HCT116 (cell line): Measurements from ENCODE around the gene SH2D7. TPM values are rescaled to one million over a fixed set of nuclear protein-coding genes. Genes with fewer than 3 reads are reported as not detected.

Experiments
- ATAC-seq: fragments of 200-7000 bp; cut with Tn5 transposase; 2 replicates; pipeline ENCODE4 v1.9.1; 2020; ENCODE audit warnings: mild to moderate bottlenecking, moderate library complexity
- BruUV-seq: library from RNA; stranded (reverse); fragments of 400-500 nt; replicated peaks from 2 replicates; lab custom pipeline; 2021; lab: Mats Ljungman, UMichigan
- CTCF ChIA-PET: fragments of 300-600 bp; sonication (Branson Sonifier 250); formaldehyde crosslinking; loops from one replicate; lab custom pipeline; 2021; ENCODE audit warnings: antibody characterized with exemption; lab: Charles Lee
- POLR2A ChIA-PET: fragments of 300-600, 350-600 bp; sonication (Branson Sonifier 250); formaldehyde crosslinking; loops from one replicate; lab custom pipeline; 2021; ENCODE audit warnings: antibody characterized with exemption; lab: Charles Lee
- RAD21 ChIA-PET, 2 experiments: fragments of 300-600 bp; sonication (Branson Sonifier 250); formaldehyde crosslinking; loops; one replicate each; lab custom pipeline; 2023; ENCODE audit warnings: low total read pairs in 2 of 2; ENCODE audit not compliant: uncharacterized antibody in 2 of 2, unreplicated experiment in 2 of 2, low non-redundant PET in 1 of 2; lab: Charles Lee
- DNase-seq: peaks from one replicate; pipeline ENCODE4 v3.0.0-alpha.2; 2010; ENCODE audit warnings: low read depth, low spot score
- H2AFZ ChIP-seq: fragments of 200-600 bp; shearing (Covaris generic), sonication (generic); 2 replicates; pipeline ENCODE4 v1.6.1; 2017; ENCODE audit warnings: low read depth, mixed run types, mixed read lengths, antibody characterized with exemption, low read length; ENCODE audit not compliant: poor library complexity, severe bottlenecking
- H3K27ac ChIP-seq: 2 replicates; pipeline ENCODE4 v1.5.1; 2012; ENCODE audit warnings: low read depth, low read length
- H3K27me3 ChIP-seq: fragments of 200-600 bp; sonication (generic); 2 replicates; pipeline ENCODE4 v1.6.1; 2016; ENCODE audit warnings: mixed run types, low read length, mixed read lengths; ENCODE audit not compliant: insufficient read depth
- H3K36me3 ChIP-seq, 2 experiments: fragments of 200-500 bp in 1 of 2; fragments of 200-600 bp in 1 of 2; sonication (Bioruptor generic) in 1 of 2; sonication (generic) in 1 of 2; 2 replicates each; pipeline versions ENCODE4 v1.5.1 to v1.6.1; 2014 to 2016; ENCODE audit warnings: low read length in 2 of 2, inconsistent platforms in 1 of 2, mixed read lengths in 1 of 2, mixed run types in 1 of 2; ENCODE audit not compliant: insufficient read depth in 2 of 2, control insufficient read depth in 1 of 2
- H3K4me1 ChIP-seq, 2 experiments: fragments of 200-600 bp in 1 of 2; sonication (generic) in 1 of 2; 2 replicates each; pipeline versions ENCODE4 v1.5.1 to v1.6.1; 2012 to 2017; ENCODE audit warnings: low read length in 2 of 2, inconsistent platforms in 1 of 2, mild to moderate bottlenecking in 1 of 2, mixed read lengths in 1 of 2, mixed run types in 1 of 2, moderate library complexity in 1 of 2; ENCODE audit not compliant: insufficient read depth in 2 of 2, control insufficient read depth in 1 of 2
- H3K4me2 ChIP-seq: fragments of 200-600 bp; sonication (generic); 2 replicates; pipeline ENCODE4 v1.6.1; 2017; ENCODE audit warnings: mixed run types, low read length, mixed read lengths
- H3K4me3 ChIP-seq, 2 experiments: fragments of 200-600 bp in 1 of 2; sonication (generic) in 1 of 2; replicated peaks in 1 of 2; 2 replicates each; pipeline ENCODE4 v1.5.1; 2011 to 2016; ENCODE audit warnings: low read length in 2 of 2, control low read depth in 1 of 2, low read depth in 1 of 2, mild to moderate bottlenecking in 1 of 2, mixed read lengths in 1 of 2, mixed run types in 1 of 2
- H3K79me2 ChIP-seq: fragments of 200-600 bp; sonication (generic); 2 replicates; pipeline ENCODE4 v1.6.1; 2017; ENCODE audit warnings: mild to moderate bottlenecking, mixed run types, low read length, moderate library complexity, mixed read lengths; ENCODE audit not compliant: insufficient read depth
- H3K9ac ChIP-seq: fragments of 200-600 bp; sonication (generic); 2 replicates; pipeline ENCODE4 v1.6.1; 2016; ENCODE audit warnings: low read length, mixed read lengths
- H3K9me2 ChIP-seq: fragments of 200-600 bp; sonication (generic), shearing (Covaris generic); 2 replicates; pipeline ENCODE4 v1.6.1; 2017; ENCODE audit warnings: mixed run types, mild to moderate bottlenecking, moderate library complexity; ENCODE audit not compliant: insufficient read depth
- H3K9me3 ChIP-seq, 2 experiments: fragments of 200-500 bp in 1 of 2; fragments of 200-600 bp in 1 of 2; sonication (Bioruptor generic) in 1 of 2; sonication (generic) in 1 of 2; 2 replicates each; pipeline ENCODE4 v1.6.1; 2014 to 2017; ENCODE audit warnings: low read length in 2 of 2, mixed read lengths in 2 of 2, inconsistent platforms in 1 of 2, low read depth in 1 of 2, mild to moderate bottlenecking in 1 of 2, mixed run types in 1 of 2, moderate library complexity in 1 of 2; ENCODE audit not compliant: control insufficient read depth in 1 of 2, insufficient read depth in 1 of 2
- H4K20me1 ChIP-seq: fragments of 200-600 bp; sonication (generic), shearing (Covaris generic); 2 replicates; pipeline ENCODE4 v1.6.1; 2017; ENCODE audit warnings: mixed run types, mild to moderate bottlenecking, moderate library complexity; ENCODE audit not compliant: insufficient read depth
- CBX3 ChIP-seq: IDR thresholded peaks from 2 replicates; pipeline ENCODE4 v1.6.1; 2012; ENCODE audit warnings: low read depth
- CEBPB ChIP-seq: IDR thresholded peaks from 2 replicates; pipeline ENCODE4 v1.6.1; 2012; ENCODE audit warnings: low read depth
- EGR1 ChIP-seq: IDR thresholded peaks from 2 replicates; pipeline ENCODE4 v1.6.1; 2012; ENCODE audit warnings: low read depth
- EZH2phosphoT487 ChIP-seq: fragments of 200-600 bp; IDR thresholded peaks from 2 replicates; pipeline ENCODE4 v1.6.1; 2018; ENCODE audit warnings: antibody characterized with exemption, borderline replicate concordance
- FOSL1 ChIP-seq: IDR thresholded peaks from 2 replicates; pipeline ENCODE4 v1.6.1; 2012; ENCODE audit warnings: low read depth
- POLR2A ChIP-seq: IDR thresholded peaks from 2 replicates; pipeline ENCODE4 v1.7.0; 2011; ENCODE audit warnings: borderline replicate concordance; ENCODE audit not compliant: insufficient read depth, insufficient read length; ENCODE audit errors: extremely low read depth
- POLR2AphosphoS5 ChIP-seq: IDR thresholded peaks from 2 replicates; pipeline ENCODE4 v1.6.1; 2011; ENCODE audit warnings: mild to moderate bottlenecking, low read depth, low read length, moderate library complexity
- RAD21 ChIP-seq: IDR thresholded peaks from 2 replicates; pipeline ENCODE4 v1.6.1; 2012; ENCODE audit warnings: low read depth, mild to moderate bottlenecking
- SIN3A ChIP-seq: IDR thresholded peaks from 2 replicates; pipeline ENCODE4 v1.6.1; 2012; ENCODE audit warnings: low read depth
- SP1 ChIP-seq: IDR thresholded peaks from 2 replicates; pipeline ENCODE4 v1.6.1; 2012; ENCODE audit warnings: low read depth
- YY1 ChIP-seq: IDR thresholded peaks from 2 replicates; pipeline ENCODE4 v1.6.1; 2011; ENCODE audit warnings: low read length, low read depth, moderate library complexity, mild to moderate bottlenecking; ENCODE audit not compliant: insufficient replicate concordance; ENCODE audit errors: extremely low read depth
- ZFX ChIP-seq: fragments of 450-650 bp; IDR thresholded peaks from 2 replicates; pipeline ENCODE4 v1.6.1; 2017
- ZNF274 ChIP-seq: fragments of 200-500 bp; sonication (Bioruptor generic); IDR thresholded peaks from 2 replicates; pipeline ENCODE4 v1.6.1; 2014; ENCODE audit warnings: mild to moderate bottlenecking, low read depth, low read length, inconsistent platforms
- intact Hi-C: fragments of 100-400 bp; cut with micrococcal nuclease; formaldehyde crosslinking; loops from 2 replicates; pipeline ENCODE4 v1.10.0; 2022
- total RNA-seq: library from RNA; stranded (reverse); gene quantifications from one replicate; pipeline ENCODE4 v1.2.1, GENCODE V29; 2021; ENCODE audit not compliant: unreplicated experiment
- TF ChIP-seq, protein P1 (sequence below), 3 experiments: fragments of 200-600 bp in 1 of 3; sonication (generic) in 1 of 3; IDR thresholded peaks in 2 of 3; conservative IDR thresholded peaks in 1 of 3; 2 replicates each; pipeline ENCODE4 v1.5.1; 2012 to 2017; ENCODE audit warnings: low read depth in 2 of 3, low read length in 2 of 3, antibody characterized with exemption in 1 of 3, borderline replicate concordance in 1 of 3, control low read depth in 1 of 3, mild to moderate bottlenecking in 1 of 3, mixed read lengths in 1 of 3, mixed run types in 1 of 3, moderate library complexity in 1 of 3; ENCODE audit not compliant: insufficient read depth in 1 of 3
- TF ChIP-seq, protein P2 (sequence below): IDR thresholded peaks from 2 replicates; pipeline ENCODE4 v1.6.1; 2012; ENCODE audit warnings: low read depth

Gene SH2D7
- total RNA-seq, 1 experiment from 2014 or later, result not detected

DNA sequence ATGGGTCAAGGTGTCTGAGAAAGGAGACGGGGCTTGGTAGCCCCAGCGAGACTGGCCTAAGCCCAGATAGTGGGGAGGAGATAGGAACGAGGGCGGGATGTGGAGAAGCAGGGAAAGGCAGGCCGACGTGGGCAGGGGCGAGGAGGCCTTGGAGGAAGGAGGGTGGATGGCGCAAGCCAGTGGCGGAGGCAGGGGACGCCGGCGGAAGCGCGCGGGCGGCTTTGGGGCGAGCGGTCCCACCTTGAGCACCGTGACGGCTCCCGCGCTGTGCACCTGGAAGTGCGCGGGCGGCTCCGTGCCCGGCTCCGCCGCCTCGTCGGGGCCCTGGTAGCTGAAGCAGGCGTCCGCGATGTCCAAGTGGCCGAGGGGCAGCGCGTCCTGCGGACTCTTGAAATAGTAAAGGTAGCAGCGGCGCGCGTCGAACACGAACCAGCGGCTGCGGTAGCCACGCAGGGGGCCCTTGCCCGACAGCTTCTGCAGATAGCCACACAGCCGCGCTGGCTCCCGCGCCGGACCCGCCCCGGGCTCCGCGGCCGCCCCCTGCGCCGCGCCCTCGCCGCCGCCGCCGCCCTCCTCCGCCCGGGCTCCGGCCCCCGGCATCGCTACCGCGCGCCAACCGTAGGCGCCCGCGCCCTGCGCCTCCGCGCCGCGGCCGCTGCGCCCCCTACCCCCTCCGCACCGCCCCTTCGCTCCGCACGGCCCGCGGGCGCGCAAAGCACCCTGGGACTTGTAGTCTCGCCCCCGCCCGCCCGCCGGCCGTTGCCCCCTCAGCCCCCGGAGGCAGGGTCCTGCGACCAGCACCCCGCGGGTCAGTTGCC, 15.1 kb upstream of the SH2D7 start, which contains the start of gene TBC1D2B:
Gene TBC1D2B, minus strand, starts transcription at position 659 of the 818 bp plus-strand sequence. Its CDS starts 59 bp downstream, at position 600.
- Histone ChIP-seq H3K9me2 (no peaks in the 10 kb centered on the region), H4K20me1 (peaks cover 3% of the 10 kb centered on the region; the same call in 1 of the 2 replicates), H3K79me2 (peaks cover 23% of the 10 kb centered on the region), H3K9me3 (no peaks in the 10 kb centered on the region), H3K36me3 (no peaks in the 10 kb centered on the region; a peak in 1 of 4 replicates), H3K9ac (peak within 1 kb of the TSS; percentile 60)
- ChIA-PET POLR2A (no interaction called here), RAD21 (no interaction called here), CTCF (no interaction called here)
- no TSS peak for BruUV-seq
- ATAC-seq, result peak; percentile 87
- no peak for DNase-seq
- TF ChIP-seq ZFX (peak; percentile 71), POLR2AphosphoS5 (peak; percentile 60), CBX3 (no peak)
- TF ChIP-seq, all 23 proteins: peak for 2
- peak within 1 kb of the TSS; percentile 24 for H2AFZ ChIP-seq
- peak within 1 kb of the TSS; percentile 76 for H3K27ac ChIP-seq
- intact Hi-C loops, result no loop called here
- H3K4me2 ChIP-seq, result peak within 1 kb of the TSS; percentile 96
- no peaks in the 10 kb centered on the region for H3K27me3 ChIP-seq
- peak within 1 kb of the TSS; percentile 62 to 81 for H3K4me3 ChIP-seq
- peaks cover 12 to 19% of the 10 kb centered on the region in 2 experiments for H3K4me1 ChIP-seq

DNA sequence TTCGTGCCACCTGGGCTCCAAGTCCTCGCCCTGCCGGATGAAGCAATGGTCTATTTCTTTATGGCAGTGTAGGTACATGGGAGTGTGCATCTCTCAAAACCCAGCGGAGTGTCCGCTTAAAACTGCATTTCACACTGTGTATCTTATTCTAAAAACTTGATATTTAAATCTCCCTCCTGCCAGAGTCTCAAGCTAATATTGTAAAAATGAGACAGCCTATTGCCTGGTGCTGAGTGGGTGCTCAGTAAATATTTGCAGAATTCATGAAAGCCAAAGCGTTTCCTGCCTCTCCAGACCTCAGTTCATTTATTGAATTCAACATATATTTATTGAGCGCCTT, 14.5 kb upstream of the SH2D7 start:
- POLR2A ChIA-PET, result no interaction called here
- no peak overlapping the region for H3K27ac ChIP-seq
- BruUV-seq, result no TSS peak
- no peak for TF ChIP-seq POLR2A
- no peak for TF ChIP-seq SIN3A
- no peak for TF ChIP-seq YY1
- no peak for TF ChIP-seq FOSL1
- TF ChIP-seq EZH2phosphoT487, result no peak
- TF ChIP-seq POLR2AphosphoS5, result no peak
- TF ChIP-seq, protein P1, sequence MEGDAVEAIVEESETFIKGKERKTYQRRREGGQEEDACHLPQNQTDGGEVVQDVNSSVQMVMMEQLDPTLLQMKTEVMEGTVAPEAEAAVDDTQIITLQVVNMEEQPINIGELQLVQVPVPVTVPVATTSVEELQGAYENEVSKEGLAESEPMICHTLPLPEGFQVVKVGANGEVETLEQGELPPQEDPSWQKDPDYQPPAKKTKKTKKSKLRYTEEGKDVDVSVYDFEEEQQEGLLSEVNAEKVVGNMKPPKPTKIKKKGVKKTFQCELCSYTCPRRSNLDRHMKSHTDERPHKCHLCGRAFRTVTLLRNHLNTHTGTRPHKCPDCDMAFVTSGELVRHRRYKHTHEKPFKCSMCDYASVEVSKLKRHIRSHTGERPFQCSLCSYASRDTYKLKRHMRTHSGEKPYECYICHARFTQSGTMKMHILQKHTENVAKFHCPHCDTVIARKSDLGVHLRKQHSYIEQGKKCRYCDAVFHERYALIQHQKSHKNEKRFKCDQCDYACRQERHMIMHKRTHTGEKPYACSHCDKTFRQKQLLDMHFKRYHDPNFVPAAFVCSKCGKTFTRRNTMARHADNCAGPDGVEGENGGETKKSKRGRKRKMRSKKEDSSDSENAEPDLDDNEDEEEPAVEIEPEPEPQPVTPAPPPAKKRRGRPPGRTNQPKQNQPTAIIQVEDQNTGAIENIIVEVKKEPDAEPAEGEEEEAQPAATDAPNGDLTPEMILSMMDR (IDR thresholded peaks at IDR 0.05 in 2 of 3, conservative IDR thresholded peaks at IDR 0.05 in 1 of 3; ENCODE audit: borderline replicate concordance in 1 of 3, insufficient read depth in 1 of 3, low read depth in 2 of 3, low read length in 2 of 3), result no peak
- TF ChIP-seq SP1, result no peak
- TF ChIP-seq, protein P2, sequence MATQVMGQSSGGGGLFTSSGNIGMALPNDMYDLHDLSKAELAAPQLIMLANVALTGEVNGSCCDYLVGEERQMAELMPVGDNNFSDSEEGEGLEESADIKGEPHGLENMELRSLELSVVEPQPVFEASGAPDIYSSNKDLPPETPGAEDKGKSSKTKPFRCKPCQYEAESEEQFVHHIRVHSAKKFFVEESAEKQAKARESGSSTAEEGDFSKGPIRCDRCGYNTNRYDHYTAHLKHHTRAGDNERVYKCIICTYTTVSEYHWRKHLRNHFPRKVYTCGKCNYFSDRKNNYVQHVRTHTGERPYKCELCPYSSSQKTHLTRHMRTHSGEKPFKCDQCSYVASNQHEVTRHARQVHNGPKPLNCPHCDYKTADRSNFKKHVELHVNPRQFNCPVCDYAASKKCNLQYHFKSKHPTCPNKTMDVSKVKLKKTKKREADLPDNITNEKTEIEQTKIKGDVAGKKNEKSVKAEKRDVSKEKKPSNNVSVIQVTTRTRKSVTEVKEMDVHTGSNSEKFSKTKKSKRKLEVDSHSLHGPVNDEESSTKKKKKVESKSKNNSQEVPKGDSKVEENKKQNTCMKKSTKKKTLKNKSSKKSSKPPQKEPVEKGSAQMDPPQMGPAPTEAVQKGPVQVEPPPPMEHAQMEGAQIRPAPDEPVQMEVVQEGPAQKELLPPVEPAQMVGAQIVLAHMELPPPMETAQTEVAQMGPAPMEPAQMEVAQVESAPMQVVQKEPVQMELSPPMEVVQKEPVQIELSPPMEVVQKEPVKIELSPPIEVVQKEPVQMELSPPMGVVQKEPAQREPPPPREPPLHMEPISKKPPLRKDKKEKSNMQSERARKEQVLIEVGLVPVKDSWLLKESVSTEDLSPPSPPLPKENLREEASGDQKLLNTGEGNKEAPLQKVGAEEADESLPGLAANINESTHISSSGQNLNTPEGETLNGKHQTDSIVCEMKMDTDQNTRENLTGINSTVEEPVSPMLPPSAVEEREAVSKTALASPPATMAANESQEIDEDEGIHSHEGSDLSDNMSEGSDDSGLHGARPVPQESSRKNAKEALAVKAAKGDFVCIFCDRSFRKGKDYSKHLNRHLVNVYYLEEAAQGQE, result no peak
- TF ChIP-seq RAD21, result no peak
- no peak for TF ChIP-seq CBX3
- TF ChIP-seq CEBPB, result no peak
- TF ChIP-seq ZNF274, result no peak
- TF ChIP-seq EGR1, result no peak

More for the DNA sequence above, 14.5 kb upstream of the SH2D7 start:
- peaks cover 3% of the 10 kb centered on the region; the same call in 1 of the 2 replicates for H4K20me1 ChIP-seq
- no peaks in the 10 kb centered on the region for H3K27me3 ChIP-seq
- H3K4me3 ChIP-seq, result peak overlapping the region; percentile 28 to 81
- peaks cover 23% of the 10 kb centered on the region for H3K79me2 ChIP-seq
- DNase-seq (no peak), ATAC-seq (peak; percentile 32)
- no peaks in the 10 kb centered on the region for H3K9me3 ChIP-seq
- H3K4me2 ChIP-seq, result peak overlapping the region; percentile 76
- peaks cover 12 to 19% of the 10 kb centered on the region in 2 experiments for H3K4me1 ChIP-seq
- H3K36me3 ChIP-seq, result no peaks in the 10 kb centered on the region; a peak in 1 of 4 replicates
- intact Hi-C loops, result no loop called here
- H2AFZ ChIP-seq, result peak overlapping the region; percentile 24
- CTCF ChIA-PET, result no interaction called here
- RAD21 ChIA-PET, result no interaction called here
- H3K9ac ChIP-seq, result no peak overlapping the region
- no peaks in the 10 kb centered on the region for H3K9me2 ChIP-seq
